Right lobe of liver (tissue), 4 donors: ENCODE data around the gene TICAM2.

Experiments
- CTCF ChIP-seq, 4 donors: fragments of 200-600 bp in 3 of 4; fragments of 450-650 bp in 1 of 4; IDR thresholded peaks; one replicate each; pipeline versions ENCODE4 v1.5.1 to v1.8.0; 2016 to 2022; ENCODE audit warnings: antibody characterized with exemption in 4 of 4, mild to moderate bottlenecking in 2 of 4
- POLR2A ChIP-seq: fragments of 450-650 bp; IDR thresholded peaks from one replicate; pipeline ENCODE4 v1.6.1; 2017; ENCODE audit warnings: antibody characterized with exemption, mild to moderate bottlenecking
- donor health status: DM: no; HTN: no; CAD: no.
- donor health status: DM: no; HTN: no; CAD: no.
- donor health status: DM: no; HTN: yes; CAD: no.

- TF ChIP-seq CTCF (IDR thresholded peaks at IDR 0.05) (no peak), POLR2A (no peak)
Measured at GRCh38 chr5:115624994-115625393, 22.7 kb upstream of the TICAM2 start.
